Inflammatory macrophage treated with lipopolysaccharide for 4 hours (primary cell): Measurements from ENCODE around the gene KCNIP4.

Experiments
- DNase-seq: peaks from one replicate; pipeline ENCODE4 v3.0.0-alpha.2; 2020

Gene KCNIP4

DNA sequence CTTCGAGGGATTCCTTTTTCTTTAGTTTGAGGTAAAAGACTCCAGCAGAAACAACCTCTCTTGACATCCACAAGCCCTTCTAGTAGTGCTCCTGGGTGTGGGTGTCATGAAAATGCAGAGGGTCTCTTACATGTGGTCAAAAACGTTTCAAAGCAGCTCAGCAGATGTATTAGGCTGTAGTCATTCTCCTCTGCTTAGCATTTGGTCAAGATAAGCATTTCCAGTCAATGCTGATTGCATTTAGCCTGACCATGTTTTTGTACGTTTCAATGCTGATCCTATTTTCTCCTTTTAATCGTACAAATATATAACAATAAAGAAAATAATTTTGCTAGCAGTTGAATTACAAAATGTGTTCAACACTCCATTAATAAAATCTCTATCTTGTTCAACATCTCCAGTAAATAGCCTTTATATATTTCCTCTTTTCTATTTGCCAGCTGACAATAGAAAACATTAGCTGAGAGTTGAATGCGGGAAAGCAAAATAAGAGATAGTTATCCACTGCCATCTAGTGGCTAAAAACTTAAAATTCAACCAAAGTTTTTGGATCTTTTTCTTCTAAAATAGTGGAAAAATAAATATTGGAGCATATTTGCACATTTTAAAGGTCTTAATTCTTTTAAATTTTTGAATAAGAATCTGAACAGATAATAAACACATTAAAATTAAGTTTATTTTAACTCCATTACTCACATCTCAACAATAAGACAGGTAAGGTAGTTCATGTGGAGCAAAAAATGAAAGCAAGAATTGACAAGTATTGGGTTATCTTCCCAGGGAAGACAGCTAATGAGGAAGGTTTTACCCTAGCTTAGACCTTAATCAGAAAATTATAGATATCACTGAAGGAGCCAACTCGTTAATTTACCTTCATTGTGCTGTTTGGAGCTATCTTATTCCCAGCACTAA is 1263.5 kb downstream of the KCNIP4 start:
- DNase-seq, result peak; percentile 50

DNA sequence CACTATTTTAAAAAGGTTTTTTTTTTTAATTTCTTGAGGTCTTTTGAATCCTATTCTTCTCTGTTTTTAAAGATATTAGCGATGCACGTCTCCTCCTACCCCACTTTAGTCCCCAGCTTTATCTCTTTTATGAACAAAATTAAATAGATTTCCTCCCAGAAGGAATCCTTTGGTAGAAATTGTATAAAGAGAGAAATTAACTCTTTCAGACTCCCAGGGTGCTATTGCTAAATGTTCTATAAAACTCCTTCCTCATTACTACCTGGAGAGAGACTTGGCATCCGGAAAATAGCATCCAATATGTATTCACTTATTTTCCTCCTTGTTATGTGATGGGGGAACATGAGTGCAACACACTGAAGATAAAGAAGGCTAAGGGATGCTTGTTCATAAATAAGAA is 1264.8 kb downstream of the KCNIP4 start:
- no peak for DNase-seq

- no peak for DNase-seq
Measured at GRCh38 chr4:20682853-20683252, 1265.7 kb downstream of the KCNIP4 start.

DNA sequence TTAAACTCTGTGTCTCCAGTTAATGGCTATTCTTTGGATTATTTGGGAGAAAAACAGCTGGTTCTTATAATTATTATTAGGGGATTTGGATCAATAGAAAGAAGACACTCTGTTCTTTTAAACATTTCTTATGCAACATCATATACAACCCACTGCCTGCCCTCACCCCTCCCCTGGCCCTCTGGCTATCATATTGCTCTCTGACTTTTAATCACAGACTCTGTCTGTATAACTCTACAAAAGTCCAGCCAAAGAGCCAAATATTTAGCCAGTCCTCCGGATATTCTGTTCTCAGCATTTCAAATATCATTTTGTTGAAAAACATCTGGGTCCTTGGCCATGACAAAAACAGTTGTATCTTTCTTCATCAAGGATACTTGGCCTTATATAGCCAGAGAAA is 1267.3 kb downstream of the KCNIP4 start:
- no peak for DNase-seq

- DNase-seq, result no peak
Measured at GRCh38 chr4:20680736-20681135, 1267.8 kb downstream of the KCNIP4 start.

DNA sequence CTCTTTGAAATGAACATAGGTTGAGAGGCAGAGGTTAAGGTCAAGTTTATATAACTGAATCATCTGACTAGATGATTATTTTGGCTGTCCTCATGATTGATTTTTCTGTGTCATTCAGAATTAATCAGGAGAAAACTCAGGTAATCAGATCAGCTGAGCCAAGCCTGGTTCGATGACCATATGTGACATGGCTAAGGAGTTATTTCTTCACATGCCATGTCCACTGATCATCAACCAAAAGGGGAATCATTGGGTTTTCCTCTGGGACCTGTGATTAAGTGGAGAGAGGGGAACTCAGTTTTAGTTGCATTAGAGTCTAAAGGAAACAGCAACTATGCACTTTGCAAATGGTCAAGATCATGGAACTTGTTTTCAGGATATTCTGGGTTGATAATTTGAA is 1268.6 kb downstream of the KCNIP4 start:
- DNase-seq, result no peak
